Esophagus squamous epithelium (tissue), 5 donors: ENCODE measurements around the gene MCIDAS. TPM values are rescaled to one million over a fixed set of nuclear protein-coding genes. Genes with fewer than 3 reads are reported as not detected.

Experiments used
- DNase-seq: peaks from one replicate; lab custom pipeline; 2025; lab: John Stamatoyannopoulos, UW
- H3K27ac ChIP-seq, 4 donors: fragments of 200-600 bp; sonication (generic); one replicate each; pipeline ENCODE4 v1.5.1; 2016 to 2019; ENCODE audit warnings: mild to moderate bottlenecking in 1 of 4
- H3K27me3 ChIP-seq, 4 donors: fragments of 200-600 bp; sonication (generic); 1 replicate in 3 of 4; 2 replicates in 1 of 4; pipeline versions ENCODE4 v1.5.1 to v1.6.0; 2017 to 2021; ENCODE audit warnings: antibody characterized with exemption in 1 of 4
- H3K36me3 ChIP-seq, 3 donors: fragments of 200-600 bp; sonication (generic); one replicate each; pipeline ENCODE4 v1.5.1; 2016 to 2019
- H3K4me1 ChIP-seq, 3 donors: fragments of 200-600 bp; sonication (generic); one replicate each; pipeline ENCODE4 v1.5.1; 2017 to 2019
- H3K4me3 ChIP-seq, 4 donors: fragments of 200-600 bp; sonication (generic); 1 replicate in 3 of 4; 2 replicates in 1 of 4; pipeline ENCODE4 v1.5.1; 2016 to 2019; ENCODE audit warnings: mild to moderate bottlenecking in 2 of 4, moderate library complexity in 1 of 4
- H3K9me3 ChIP-seq, 3 donors: fragments of 200-600 bp; sonication (generic); one replicate each; pipeline ENCODE4 v1.5.1; 2016 to 2019
- POLR2A ChIP-seq, 4 donors: fragments of 450-650 bp; IDR thresholded peaks; one replicate each; pipeline ENCODE4 v1.6.1; 2017; ENCODE audit warnings: antibody characterized with exemption in 4 of 4, mild to moderate bottlenecking in 4 of 4, moderate library complexity in 3 of 4
- WGBS, 2 donors: methylation state at CpG; one replicate each; pipeline ENCODE4 v1.1.5; 2018; 5-methylcytosine and 5-hydroxymethylcytosine counted together
- intact Hi-C: fragments of 100-400 bp; cut with DNase I; formaldehyde crosslinking; loops from one replicate; pipeline ENCODE4 v1.15.0; 2022
- total RNA-seq, 4 donors: library from RNA; depleted of rRNA; stranded (reverse); fragments of >200 nt; gene quantifications; one replicate each; pipeline ENCODE4 v1.1.0, GENCODE V29; 2016
- TF ChIP-seq, protein P1 (sequence below), 6 experiments: fragments of 450-650 bp in 4 of 6; fragments of 200-600 bp in 2 of 6; sonication (generic) in 2 of 6; IDR thresholded peaks; one replicate each; pipeline ENCODE4 v1.5.1; 2016 to 2019; ENCODE audit warnings: antibody characterized with exemption in 6 of 6, mild to moderate bottlenecking in 4 of 6, moderate library complexity in 4 of 6
- donor health status: DM: yes; HTN: yes; CAD: no.

MCIDAS gene
- total RNA-seq, 4 donors from 2014 or later, result not detected

DNA sequence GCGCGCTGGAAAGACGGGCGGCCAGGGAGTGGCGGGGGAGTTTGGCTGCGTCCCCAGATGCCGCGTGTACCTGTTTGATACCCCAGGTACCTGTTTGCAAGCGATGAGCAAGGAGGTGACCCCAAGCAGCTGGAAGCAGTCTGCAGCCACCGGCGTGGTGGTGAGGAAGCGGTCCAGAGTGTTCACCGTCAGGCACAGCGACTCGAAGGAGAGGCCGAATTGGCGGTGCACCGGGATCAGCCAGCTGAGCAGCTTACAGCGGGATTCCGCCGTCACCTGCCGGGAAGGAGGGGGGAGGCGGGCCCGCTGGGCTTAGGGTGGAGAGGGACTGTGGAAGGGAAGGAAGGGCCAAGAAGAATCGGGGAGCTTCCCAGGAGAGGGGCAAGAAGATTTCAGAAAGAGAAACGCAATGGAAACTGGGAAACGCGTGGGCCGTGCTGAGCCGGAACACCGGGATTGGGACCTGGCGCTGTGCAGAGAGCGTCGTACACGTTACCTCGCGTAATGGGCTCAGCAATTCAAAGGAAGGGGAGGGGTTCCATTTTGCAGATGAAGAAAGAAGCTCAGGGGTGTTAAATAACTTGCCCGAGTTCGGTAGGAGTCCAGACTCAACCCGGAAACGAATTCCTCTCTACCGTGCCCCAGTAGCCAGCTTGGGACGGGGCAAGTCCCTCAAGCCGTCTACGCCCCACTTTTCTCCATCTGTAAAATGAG lies 5.3 kb upstream of the MCIDAS start:
- intact Hi-C loops, result loop anchor here (10.0 kb wide), 1 partner anchor 62 kb away; no protein-coding TSS in a partner anchor
- Histone ChIP-seq H3K27me3 (peaks cover 7 to 100% (median 22%) of the 10 kb centered on the region in 4 donors), H3K27ac (peak overlapping the region; percentile 40 to 69 (median 54)), H3K9me3 (no peaks in the 10 kb centered on the region), H3K36me3 (no peaks in the 10 kb centered on the region), H3K4me1 (peaks cover 30 to 50% (median 39%) of the 10 kb centered on the region in 3 donors), H3K4me3 (peak overlapping the region; percentile 49 to 77 (median 64))
- WGBS, 2 donors, result 1 to 3% methylated on average over 26 to 35 of the region's 45 CpGs
- DNase-seq, result no peak
- no peak for TF ChIP-seq POLR2A (IDR thresholded peaks at IDR 0.05)
- TF ChIP-seq, protein P1, sequence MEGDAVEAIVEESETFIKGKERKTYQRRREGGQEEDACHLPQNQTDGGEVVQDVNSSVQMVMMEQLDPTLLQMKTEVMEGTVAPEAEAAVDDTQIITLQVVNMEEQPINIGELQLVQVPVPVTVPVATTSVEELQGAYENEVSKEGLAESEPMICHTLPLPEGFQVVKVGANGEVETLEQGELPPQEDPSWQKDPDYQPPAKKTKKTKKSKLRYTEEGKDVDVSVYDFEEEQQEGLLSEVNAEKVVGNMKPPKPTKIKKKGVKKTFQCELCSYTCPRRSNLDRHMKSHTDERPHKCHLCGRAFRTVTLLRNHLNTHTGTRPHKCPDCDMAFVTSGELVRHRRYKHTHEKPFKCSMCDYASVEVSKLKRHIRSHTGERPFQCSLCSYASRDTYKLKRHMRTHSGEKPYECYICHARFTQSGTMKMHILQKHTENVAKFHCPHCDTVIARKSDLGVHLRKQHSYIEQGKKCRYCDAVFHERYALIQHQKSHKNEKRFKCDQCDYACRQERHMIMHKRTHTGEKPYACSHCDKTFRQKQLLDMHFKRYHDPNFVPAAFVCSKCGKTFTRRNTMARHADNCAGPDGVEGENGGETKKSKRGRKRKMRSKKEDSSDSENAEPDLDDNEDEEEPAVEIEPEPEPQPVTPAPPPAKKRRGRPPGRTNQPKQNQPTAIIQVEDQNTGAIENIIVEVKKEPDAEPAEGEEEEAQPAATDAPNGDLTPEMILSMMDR (IDR thresholded peaks at IDR 0.05), result no peak

DNA sequence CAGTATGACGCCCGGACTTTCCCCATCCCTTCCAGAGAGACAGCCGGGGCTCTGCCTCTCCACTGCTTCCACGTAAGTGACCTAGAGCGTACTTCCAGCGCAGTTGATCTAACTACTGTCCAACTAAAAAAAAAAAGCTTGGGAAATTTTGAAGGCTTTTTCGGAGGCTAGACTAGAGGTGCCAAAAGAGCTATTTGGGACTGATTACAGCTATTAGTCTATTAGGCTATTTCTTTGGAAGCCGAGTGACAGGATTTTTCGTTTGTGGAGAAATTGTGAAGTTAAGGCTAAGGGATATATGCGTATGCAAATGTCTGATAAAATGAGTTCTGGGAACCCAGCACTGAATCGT lies 4.8 kb upstream of the MCIDAS start:
- intact Hi-C loops, result loop anchor here (10.0 kb wide), 1 partner anchor 63 kb away; no protein-coding TSS in a partner anchor
- 4 to 5% methylated on average over 8 to 9 of the region's 11 CpGs for WGBS, 2 donors
- H3K9me3 ChIP-seq, result no peaks in the 10 kb centered on the region
- DNase-seq, result no peak
- peak overlapping the region; percentile 49 to 77 (median 64) for H3K4me3 ChIP-seq
- no peak for TF ChIP-seq POLR2A (IDR thresholded peaks at IDR 0.05)
- TF ChIP-seq, protein P1 (IDR thresholded peaks at IDR 0.05), result no peak
- H3K27ac ChIP-seq, result no peak overlapping the region
- H3K4me1 ChIP-seq, result peaks cover 35 to 56% (median 42%) of the 10 kb centered on the region in 3 donors
- peaks cover 7 to 100% (median 23%) of the 10 kb centered on the region in 4 donors for H3K27me3 ChIP-seq
- no peaks in the 10 kb centered on the region for H3K36me3 ChIP-seq

DNA sequence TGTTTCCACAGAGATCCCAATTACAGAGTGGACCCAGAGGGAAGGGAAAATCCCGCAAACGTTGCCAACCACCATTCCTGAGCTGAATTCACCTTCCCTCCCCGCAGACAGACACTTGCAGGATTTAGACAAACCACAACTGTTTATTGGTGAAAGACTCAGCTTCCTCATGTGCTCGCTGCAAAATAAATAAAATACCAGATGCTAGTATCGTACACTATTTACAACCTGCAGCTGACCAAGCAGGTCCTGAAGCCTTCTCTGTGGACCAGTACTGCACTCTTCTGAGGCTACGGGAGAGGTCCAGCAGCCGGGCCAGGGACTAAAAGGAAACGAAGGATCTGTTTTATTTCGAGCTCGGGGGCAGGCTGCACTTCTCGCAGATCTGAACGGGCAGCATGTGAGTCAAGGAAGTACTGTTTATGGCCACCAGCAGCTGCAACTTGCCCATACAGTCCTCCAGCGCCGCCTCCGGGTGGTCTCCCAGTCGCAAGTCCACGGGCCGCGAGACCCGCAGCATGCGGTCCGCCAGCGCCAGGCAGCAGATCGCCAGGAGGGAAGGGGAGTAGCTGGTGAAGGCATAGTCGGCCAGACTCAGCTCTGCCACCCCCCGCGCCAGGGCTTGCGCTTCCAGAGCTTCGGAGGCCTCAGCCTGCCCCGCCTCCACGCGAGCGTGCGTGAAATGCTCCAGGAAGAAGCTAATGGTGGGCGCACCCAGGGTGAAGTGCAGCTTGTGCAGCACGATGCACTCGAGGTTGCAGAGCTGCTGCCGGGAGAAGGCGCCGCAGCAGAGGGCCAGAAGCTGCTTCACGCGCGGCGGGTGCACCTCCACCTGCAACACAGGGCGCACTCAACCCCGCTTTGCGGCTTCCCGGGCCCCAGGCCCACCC lies 4.2 kb upstream of the MCIDAS start:
- TF ChIP-seq POLR2A (IDR thresholded peaks at IDR 0.05), result no peak
- TF ChIP-seq, protein P1 (IDR thresholded peaks at IDR 0.05), result no peak
- peaks cover 7 to 100% (median 23%) of the 10 kb centered on the region in 4 donors for H3K27me3 ChIP-seq
- no peak for DNase-seq
- H3K9me3 ChIP-seq, result no peaks in the 10 kb centered on the region
- no peaks in the 10 kb centered on the region for H3K36me3 ChIP-seq
- intact Hi-C loops, result loop anchor here (10.0 kb wide), 1 partner anchor 64 kb away; no protein-coding TSS in a partner anchor
- H3K4me1 ChIP-seq, result peaks cover 41 to 62% (median 48%) of the 10 kb centered on the region in 3 donors
- H3K27ac ChIP-seq, result no peak overlapping the region
- 4 to 8% methylated on average over 28 to 39 of the region's 48 CpGs for WGBS, 2 donors
- H3K4me3 ChIP-seq, result peak overlapping the region; percentile 49 to 77 (median 64)

DNA sequence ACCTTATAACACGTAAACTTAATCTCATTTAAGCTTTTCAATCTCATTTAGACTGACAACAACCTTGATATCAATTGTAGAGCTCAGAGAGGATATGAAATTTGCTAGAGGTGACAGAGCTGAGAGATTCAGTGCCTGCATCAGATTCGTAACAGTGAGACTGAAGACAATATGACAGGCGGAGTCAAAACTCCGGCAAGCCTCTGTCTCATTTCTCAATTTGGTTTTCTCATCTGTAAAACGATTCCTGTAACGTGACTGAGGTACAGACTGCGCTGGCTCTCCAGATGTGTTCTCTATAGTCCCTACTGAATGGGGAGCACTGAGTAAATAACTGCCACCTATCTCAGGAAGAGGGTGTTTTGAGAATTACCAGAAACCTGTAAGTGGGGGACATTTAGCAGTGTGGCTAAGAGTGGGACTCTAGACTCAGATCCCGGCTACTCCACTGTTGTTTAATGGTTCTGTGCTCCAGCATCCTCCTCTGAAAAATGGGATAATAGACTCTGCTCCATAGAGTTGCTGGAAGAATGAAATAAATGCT lies 3.0 kb upstream of the MCIDAS start:
- Histone ChIP-seq H3K27ac (no peak overlapping the region), H3K9me3 (no peaks in the 10 kb centered on the region), H3K4me3 (no peak overlapping the region), H3K4me1 (peaks cover 43 to 64% (median 48%) of the 10 kb centered on the region in 3 donors), H3K27me3 (peaks cover 7 to 100% (median 27%) of the 10 kb centered on the region in 4 donors), H3K36me3 (no peaks in the 10 kb centered on the region)
- 43 to 68% methylated on average over 8 of the region's 8 CpGs for WGBS, 2 donors
- intact Hi-C loops, result loop anchor here (10.0 kb wide), 1 partner anchor 65 kb away; no protein-coding TSS in a partner anchor
- DNase-seq, result no peak
- TF ChIP-seq, protein P1 (IDR thresholded peaks at IDR 0.05), result no peak
- no peak for TF ChIP-seq POLR2A (IDR thresholded peaks at IDR 0.05)
